Measurements from ENCODE around the gene AATF.

AATF gene

DNA sequence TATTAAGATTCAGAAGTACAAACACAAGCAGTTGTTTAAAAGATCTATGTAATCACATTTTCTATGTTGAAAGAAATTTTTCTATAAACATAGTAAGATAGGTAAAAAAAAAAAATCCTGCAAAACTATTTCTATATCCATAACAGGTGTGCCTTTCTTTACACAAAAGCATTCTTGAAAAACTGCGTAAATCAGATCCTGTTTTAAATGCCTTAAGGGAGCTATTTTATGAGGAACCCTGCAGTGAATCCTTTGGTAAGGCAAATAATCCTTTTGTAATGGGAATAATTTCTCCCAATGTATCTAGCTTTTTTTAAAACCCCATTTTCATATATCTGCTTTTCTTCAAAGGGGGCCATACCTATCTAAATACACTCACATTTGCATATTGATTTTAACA lies 157.3 kb downstream of the AATF start:
- no peak for DNase-seq (ENCODE audit: low read depth in 2 of 2)
